HG03064 (cell line): ENCODE results near the gene MALT1.
"Not testable (repeated sequence)": the region's sequence is repeated elsewhere in the genome, so short reads cannot be mapped to it uniquely, and the experiment has no call there.

Experiments
- ATAC-seq: cut with Tn5 transposase; IDR thresholded peaks from one replicate; pipeline ENCODE4 v1.9.1; 2021; ENCODE audit warnings: low read depth; ENCODE audit not compliant: unreplicated experiment

Gene MALT1

DNA sequence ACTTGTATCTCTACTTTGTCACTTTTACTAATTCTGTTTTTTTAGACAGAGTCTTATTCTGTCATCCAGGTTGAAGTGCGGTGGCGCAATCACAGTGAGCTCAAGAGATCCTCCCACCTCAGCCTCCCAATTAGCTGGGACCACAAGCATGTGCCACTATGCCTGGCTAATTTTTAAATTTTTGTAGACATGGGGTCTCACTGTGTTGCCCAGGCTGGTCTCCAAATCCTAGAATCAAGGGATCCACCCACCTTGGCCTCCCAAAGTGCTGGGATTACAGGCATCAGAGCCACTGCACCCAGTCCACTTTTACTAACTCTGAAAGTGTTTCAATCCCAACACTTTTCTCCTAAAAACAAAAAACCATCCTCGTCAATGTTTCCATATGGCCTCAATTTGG lies 94.9 kb downstream of the MALT1 start:
- ATAC-seq = no peak

DNA sequence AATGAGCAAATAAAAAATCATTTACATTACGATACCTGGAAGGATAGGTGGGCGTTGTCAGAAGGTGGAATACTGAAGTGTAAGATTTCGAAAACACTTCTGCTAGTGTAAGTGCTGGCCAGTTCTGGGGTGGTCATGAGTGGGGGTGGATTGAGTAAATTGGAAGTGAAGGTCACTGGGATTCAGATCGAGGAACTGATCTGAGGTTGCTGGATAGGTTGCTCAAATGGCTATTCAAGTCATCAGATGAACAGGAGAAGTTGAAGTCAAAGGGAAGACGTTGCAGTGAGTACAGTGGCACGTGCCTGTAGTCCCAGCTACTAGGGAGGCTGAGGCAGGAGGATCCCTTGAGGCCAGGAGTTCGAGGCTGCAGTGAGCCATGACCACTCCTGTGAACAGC lies 95.7 kb downstream of the MALT1 start:
- no peak for ATAC-seq

DNA sequence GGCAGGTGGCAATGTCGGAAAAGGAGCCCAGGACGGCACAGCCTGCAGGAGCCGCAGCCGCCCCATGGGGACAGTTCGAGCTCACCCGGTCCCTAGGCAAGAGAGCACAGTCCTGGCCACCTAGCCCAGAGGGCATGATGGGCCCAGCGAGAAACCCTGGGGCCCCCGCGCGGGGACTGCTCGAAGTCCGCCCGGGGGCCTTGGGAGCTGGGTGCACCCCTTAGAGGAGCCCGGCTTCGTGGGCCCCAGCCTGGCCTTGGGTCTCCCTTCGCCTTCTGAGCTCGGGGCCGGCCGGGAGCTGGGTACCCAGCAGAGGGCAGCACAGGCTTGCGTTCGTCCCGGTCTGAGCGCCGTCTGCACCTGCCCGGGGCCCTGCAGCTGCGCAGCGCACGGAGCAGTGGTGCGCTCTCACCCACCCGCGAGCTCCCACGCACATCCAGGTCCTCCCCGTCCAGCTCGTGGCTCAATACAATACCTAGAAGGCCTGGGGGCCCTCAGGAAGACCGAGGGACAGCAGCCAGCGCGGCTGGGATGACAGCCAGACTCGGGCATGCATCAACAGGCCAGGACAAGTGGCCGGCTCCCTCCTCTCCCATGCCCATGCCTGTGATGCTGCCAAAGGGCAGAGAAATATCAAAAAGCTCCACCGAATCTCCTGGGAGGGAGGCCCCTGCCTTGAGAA lies 97.2 kb downstream of the MALT1 start:
- ATAC-seq = peak; percentile 79

DNA sequence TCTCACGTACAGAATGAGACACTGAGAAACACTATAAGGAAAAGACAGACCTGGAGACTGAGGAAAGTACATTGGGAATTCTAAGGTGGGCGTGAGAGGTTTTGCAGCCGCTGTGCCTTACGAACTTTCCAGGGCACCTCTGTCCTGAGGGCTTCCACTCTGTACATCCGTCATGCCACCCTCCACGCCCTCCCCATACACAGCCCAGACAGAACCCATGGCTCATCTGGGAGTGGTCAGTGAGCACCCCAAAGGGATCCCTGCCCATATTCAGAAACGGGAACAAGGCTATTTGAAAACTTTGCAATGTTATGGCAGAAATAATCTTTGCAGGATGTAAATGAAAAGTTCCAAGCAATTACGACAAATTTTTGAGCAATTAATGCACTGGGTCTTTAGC lies 98.1 kb downstream of the MALT1 start:
- ATAC-seq = no peak

DNA sequence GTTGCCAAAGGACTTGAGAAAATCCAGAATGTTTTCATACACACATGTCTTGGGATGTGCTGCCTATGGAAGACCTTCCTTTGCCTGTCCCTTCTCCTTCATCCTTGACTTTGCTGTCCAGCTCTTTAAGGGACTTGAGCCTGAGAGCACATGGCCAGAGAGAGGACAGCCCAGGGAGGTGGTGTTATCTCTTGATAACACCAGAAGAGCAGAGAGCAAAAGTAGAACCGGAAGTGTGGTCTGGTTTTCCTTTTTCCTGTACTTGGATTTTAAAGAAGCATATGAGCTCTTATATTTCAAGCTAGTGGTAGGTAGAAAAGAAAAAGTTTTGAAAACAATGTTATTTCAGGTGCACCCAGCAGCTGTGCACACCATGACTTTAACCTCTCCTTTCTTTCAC lies 99.3 kb downstream of the MALT1 start:
- no peak for ATAC-seq

DNA sequence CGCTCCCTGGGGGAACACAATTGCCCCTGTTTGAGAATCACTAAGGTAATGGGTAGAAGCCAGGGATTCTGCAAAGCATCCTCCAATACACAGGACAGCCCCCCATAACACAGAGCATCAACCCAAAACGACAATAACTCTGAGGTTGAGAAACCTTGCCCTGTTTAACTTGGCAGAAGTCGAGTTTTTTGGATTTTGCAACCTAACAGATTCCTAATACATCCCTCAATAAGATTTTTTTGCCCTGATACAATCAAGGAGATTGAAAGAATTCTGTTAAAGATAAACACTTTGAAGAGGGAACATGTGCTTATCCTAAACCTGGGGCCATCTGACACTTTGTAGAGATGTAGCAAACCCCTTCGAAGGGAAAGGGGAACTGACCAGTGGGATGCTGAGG lies 100.9 kb downstream of the MALT1 start:
- no peak for ATAC-seq

DNA sequence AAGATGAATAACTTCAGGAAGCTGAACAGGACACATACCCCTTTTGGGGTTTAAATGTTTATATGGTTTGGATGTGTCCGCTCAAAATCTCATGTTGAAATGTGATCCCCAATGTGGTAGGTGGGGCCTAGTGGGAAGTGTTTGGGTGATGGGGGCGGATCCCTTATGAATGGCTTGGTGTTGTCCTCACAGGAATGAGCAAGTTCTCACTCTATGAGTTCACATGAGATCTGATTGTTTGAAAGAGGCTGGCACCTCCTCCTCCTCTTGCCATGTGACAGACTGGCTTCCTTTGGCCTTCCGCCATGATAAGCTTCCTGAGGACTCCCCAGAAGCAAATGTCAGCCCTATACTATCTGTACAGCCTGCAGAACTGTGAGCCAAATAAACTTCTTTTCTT lies 104.8 kb downstream of the MALT1 start:
- ATAC-seq = no peak

DNA sequence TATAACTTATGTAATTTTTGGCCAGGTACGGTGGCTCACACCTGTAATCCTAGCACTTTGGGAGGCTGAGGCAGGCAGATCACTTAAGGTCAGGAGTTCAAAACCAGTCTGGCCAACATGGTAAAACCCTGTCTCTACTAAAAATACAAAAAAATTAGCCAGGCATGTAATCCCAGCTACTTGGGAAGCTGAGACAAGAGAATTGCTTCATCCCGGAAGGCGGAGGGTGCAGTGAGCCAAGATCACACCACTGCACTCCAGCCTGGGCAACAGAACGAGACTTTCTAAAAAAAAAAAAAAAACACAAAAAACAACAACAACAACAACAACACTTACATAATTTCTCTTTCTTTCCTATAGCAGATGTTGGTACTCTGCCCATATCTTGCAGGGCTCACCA lies 105.3 kb downstream of the MALT1 start:
- ATAC-seq = not testable (repeated sequence)

DNA sequence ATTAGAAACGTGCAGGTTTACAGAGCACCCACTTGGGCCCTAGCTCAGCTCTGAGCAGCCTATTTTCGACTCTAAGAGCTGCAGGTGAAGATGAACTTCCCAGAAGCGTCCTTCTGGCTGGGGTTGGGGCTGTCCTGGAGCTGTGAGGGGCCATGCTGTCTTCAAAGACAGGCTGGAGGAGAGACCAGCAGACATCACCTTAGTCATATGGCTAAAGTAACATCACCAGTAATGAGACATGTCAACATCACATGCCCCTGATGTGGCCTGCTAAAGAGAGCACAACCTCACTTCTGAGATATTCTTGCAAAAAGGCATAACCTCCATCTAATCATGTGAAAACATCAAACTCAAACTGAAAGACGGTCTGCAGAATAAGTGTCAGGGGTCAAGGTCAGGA lies 106.2 kb downstream of the MALT1 start:
- ATAC-seq = no peak

DNA sequence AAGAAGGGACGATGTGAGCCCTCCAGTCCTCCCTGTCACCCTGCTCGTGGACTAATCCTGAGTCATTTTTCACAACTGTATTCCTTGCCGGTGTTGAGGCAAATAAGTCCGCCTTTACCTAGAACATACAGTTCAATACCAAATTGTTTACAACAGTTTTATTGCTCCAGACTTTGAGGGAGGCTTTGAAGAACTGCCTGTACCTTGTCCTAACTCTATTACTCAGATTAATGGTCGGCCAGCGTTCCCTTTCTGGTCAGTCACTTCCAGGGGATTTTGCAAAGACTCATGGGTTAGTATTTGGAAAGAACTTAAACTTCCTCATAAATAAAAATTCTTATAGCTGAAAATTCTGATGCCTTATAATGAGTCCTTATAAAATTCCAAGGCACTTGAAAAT lies 108.3 kb downstream of the MALT1 start:
- ATAC-seq = no peak

DNA sequence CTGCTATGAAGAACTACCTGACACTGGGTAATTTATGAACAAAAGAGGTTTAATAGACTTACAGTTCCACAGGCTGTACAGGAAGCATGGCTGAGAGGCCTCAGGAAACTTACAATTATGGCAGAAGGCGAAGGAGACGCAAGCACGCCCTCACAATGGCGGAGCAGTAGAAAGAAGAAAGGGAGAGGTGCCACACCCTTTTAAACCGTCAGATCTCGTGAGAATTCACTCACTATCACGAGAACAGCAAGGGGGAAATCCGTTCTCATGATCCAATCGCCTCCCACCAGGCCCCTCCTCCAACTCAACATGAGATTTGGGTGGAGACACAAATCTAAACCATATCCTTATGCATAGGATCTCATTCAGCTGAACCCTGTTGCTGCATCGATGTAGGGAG lies 108.8 kb downstream of the MALT1 start:
- ATAC-seq = no peak

DNA sequence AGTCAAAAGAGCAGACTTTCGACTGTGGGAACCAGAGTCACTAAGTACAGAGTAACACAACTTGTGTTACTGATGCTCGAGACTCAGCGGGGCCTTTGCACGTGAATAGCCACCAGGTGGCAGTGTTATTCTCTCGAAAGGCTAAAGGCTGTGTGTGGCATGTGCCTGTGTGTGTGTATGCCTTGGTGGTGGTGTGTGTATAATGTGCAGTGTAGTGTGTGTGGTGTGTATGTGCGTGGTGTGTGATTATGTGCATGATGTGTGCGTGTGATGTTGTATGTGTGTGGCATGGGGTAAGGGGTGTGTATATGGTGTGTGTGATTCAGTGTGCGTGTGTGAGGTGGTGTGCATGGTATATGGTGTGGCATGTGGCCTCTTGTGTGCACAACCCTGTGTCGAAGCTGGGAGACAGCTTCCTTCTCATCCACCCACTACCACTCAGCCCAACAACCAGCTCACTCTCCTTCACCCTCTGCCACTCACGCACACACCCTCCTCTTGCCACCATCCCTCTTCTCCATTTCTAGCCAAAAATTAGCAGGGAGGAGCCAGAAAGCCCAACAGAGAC lies 110.4 kb downstream of the MALT1 start:
- no peak for ATAC-seq

DNA sequence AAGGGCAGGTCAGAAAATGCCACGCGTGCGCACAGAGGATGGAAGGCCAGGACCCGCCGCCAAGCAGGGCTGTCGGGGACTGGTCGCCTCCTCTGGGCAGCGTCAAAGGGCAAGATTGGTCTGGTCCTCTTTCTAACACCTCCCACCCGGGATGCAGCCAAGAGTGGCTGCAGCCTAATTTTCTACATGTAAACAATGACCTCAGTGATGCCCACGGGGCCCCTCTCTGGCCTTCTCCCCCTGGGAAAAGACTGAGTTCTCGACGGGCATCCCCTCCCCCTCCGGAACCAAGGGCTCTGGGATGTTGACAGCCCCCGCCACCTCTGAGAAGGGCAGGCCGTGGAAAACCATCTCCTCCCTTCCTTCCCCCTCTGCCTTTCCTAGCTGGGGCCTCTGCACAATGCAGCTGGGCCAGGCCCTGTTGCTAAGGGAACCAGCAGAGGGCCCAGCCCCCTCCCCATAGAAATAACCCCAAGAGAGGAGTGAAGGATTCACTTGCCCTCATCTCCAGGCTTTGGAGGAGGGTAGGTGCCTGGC lies 113.4 kb downstream of the MALT1 start:
- no peak for ATAC-seq

DNA sequence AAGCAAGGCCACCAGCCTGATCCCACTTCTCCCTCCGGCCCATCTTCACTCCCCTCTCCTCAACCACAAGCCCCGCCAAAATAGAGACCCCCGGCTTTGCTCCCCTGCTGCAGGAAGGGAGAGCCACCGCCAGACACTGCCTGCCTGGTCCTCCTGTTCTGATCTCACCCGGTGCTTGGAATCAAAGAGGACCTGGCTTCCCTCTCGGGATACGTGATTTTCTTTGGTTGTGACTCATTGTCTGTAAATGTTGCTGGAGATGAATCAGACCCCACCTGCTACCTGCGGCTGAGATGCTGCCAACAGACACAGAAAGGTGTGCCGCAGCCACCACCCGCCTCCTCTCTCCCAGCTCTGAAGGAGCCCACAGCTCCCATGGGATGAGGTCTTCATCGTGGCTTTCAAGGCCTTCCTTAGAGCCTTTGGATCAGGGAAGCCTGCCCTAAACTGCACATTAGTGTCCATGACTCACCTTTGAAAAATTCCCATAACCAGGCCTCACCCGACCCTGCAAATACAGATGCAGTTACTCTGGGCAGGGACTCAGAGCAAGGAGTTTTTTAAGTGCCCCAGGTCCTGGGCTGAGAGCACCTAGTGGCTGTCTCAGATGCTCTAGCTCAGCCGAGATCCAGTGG lies 114.0 kb downstream of the MALT1 start:
- ATAC-seq = no peak

DNA sequence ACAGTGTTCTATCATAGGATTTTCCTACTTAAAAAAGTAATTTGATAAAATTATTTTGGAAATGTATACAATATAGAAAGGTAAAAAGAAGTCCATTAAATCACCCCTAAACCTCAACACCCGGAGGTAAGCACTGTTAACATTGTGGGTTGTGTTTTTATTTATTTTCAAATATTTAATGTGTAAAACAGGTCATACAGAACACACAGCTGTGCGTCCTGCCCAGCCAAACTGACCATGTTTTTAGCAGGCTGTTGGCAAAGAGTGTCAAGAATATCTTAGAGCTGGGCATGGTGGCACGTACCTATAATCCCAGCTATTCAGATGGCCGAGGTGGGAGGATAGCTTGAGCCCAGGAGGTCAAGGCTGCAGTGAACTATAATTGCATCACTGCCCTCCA lies 114.6 kb downstream of the MALT1 start:
- ATAC-seq = no peak

DNA sequence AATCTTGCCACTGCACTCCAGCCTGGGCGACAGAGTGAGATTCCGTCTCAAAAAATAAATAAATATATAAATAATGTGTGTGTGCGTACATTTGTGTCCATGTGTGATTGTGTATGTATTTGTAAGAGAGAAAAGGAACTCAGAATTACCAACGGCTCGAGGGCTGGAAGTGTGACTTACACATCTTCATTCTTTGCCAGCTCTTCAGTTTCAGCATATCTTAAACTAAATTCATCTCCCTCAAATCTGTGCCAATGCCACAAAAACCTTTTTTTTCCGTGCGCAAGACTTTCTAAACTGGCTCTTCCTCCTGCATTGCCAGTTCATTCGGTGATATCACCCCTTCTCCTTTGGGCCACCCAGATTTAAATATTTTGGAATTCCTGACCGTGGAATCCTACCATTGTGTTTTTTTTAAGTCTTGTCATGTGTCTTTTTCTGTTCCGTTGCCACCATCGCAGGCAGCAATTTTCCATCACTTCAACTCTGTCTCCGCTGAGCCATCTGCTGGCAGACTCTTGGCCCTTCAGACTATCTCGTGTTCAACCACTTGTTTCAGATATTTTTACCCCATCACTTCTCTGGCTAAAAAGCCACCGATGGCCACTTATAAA lies 116.4 kb downstream of the MALT1 start:
- no peak for ATAC-seq

DNA sequence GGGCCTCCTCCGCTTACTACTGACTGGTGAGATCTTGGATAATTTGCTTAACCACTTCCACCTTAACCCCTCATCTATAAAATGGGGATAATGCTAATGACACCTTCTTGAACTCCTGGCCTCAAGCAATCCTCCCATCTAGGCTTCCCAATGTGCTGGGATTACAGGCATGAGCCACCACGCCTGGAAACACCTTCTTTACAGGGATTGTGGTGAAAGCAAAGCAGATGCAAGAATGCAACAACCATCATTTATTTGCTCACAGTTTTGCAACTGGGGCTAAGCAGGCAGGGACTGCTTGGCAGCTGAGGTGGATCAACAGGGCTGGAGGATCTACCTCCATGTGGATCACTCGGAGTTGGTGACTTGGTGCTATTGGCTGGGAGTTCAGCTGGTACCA lies 117.2 kb downstream of the MALT1 start:
- ATAC-seq = no peak

DNA sequence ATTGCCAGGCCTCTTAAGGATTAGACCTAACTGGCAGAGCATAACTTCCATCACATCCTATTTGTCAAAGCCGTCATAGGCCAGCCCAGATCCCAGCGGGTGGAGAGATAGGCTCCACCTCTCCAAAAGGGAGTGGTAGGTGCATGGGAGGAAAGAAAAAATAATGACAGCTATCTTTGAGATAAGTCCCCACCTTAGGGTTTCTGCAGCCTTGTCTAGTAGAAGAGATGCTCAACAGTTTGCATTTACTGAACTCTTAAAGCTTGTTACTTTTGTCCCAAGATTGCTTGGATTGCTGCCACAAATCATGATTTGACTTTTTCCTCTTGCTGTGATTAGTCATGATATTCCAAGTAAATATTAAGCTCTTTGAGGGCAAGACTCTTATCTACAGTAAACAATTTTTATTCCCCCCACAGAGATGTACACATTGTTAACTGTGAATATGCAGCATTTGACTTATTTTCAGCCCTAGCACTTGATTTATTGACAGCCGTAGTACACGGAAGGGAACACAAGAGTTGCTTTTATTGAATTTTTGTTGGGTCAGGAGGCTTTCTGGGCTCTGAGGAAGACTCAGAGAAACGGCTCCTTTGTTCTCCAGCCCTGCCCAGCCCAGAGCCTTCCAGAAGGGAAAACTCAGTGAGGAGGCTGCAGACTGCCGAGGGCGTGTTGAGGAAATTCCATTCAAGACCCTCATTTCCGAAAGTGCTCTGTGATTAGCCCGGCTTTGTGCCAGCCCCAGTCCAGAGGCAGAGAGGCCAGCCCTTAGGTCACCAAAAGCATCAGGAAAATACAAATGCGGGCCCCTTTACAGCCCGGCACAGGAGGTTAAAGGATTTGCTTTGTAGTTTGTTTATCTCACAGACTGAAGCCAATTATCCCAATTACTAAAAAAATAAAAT lies 118.0 kb downstream of the MALT1 start:
- ATAC-seq = no peak

DNA sequence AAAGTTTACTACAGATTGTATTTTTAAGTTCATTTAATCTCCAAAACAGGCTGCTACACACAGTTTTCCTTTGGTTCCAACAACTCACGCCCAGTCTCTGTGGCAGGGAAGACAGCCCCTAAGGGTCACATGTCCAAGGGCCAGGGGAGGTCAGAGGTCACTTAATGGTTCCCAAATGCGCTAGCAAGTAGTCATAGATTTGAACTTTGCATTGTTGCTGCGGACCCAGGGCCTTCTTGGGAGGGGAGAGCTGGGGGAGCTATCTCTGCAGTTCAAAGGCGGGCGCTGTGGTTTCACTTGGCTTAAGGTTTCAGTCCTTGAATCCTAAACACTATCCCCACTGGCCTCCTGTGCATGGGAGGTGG lies 118.6 kb downstream of the MALT1 start:
- ATAC-seq = no peak

DNA sequence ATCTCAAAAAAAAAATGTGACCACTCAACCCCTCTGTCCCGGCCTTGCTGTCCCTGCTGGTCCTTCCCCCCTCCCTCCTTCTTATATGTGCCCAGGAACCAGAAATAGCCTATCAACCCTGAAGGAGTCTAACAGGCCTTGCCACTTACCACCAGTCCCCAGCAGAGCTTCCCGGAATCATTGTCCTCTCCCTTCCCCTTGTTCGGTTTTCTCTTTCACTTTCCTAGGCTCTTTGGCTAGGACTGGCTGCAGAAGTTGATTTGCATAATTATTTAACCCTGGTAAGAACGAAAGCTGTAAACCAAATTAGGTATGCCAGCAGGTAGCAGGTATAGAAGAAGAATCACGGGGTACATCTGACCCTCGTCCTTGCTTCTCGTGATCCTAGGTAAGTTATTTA lies 120.8 kb downstream of the MALT1 start:
- peak; percentile 98 for ATAC-seq

DNA sequence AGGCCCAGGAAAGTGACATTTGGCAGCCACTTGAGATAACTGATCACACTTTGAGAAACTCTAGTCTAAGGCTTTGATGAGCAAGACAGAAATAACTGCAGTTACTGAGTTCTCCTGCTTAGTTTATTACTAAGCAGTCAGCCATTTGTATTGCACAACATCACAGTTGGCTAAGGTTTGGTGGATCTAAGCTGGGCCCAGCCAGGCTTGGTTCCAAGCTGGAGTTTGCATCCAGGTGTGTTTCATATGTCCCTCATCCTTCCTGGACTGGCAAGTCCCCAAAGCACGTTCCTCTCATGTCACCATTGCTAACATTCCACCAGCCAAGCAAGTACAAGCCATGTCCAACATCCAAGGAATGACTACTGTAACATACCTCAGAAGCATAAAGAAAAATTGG lies 122.1 kb downstream of the MALT1 start:
- ATAC-seq = no peak
